ENCODE measurements around the gene DNAJB1. TPM values are rescaled to one million over a fixed set of nuclear protein-coding genes. Genes with fewer than 3 reads are reported as not detected.

DNAJB1 gene
- total RNA-seq, 1 experiment from 2014 or later: 122 TPM

DNA sequence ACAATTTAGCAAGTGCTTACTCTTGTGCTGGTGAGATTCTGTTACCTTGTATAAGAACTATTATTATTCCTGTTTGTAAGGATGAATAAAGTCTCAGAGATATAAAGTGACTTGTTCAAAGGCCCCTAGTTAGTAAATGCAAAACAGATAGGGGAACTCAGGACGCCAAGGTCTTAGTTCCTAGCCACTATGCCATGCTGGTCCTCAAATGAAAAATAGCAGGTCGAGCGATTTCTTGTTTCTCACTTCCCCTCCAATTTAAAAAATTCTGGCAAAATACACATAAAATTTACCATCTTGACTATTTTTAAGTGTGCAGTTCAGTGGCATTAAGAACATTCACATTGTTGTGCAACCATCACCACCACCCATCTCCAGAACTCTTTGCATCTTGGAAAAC lies 12.3 kb upstream of the DNAJB1 start:
- H3K9me3 ChIP-seq (ENCODE audit: low read depth, low read length, poor library complexity, severe bottlenecking): no peaks in the 10 kb centered on the region
- BruUV-seq (replicated peaks): no TSS peak
- no peak for DNase-seq (ENCODE audit: low spot score)
- CTCF ChIA-PET: no interaction called here
- no peaks in the 10 kb centered on the region for H3K36me3 ChIP-seq (ENCODE audit: insufficient read depth, low read length, poor library complexity, severe bottlenecking)
- H3K27ac ChIP-seq (ENCODE audit: low read depth, low read length, poor library complexity, severe bottlenecking): peak overlapping the region; percentile 81
- TF ChIP-seq, protein P1, sequence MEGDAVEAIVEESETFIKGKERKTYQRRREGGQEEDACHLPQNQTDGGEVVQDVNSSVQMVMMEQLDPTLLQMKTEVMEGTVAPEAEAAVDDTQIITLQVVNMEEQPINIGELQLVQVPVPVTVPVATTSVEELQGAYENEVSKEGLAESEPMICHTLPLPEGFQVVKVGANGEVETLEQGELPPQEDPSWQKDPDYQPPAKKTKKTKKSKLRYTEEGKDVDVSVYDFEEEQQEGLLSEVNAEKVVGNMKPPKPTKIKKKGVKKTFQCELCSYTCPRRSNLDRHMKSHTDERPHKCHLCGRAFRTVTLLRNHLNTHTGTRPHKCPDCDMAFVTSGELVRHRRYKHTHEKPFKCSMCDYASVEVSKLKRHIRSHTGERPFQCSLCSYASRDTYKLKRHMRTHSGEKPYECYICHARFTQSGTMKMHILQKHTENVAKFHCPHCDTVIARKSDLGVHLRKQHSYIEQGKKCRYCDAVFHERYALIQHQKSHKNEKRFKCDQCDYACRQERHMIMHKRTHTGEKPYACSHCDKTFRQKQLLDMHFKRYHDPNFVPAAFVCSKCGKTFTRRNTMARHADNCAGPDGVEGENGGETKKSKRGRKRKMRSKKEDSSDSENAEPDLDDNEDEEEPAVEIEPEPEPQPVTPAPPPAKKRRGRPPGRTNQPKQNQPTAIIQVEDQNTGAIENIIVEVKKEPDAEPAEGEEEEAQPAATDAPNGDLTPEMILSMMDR (conservative IDR thresholded peaks at IDR 0.05; ENCODE audit: low read depth, low read length): no peak
- no peak for TF ChIP-seq EZH2 (IDR thresholded peaks at IDR 0.05; ENCODE audit: borderline replicate concordance, low read depth, low read length, poor library complexity, severe bottlenecking)
- no peaks in the 10 kb centered on the region for H3K27me3 ChIP-seq (replicated peaks; ENCODE audit: insufficient read depth, low read depth, low read length, poor library complexity)
- intact Hi-C loops (cut with micrococcal nuclease; ENCODE audit: unreplicated experiment): no loop called here
- POLR2A ChIA-PET (ENCODE audit: low non-redundant PET): no interaction called here
- no peaks in the 10 kb centered on the region for H3K4me1 ChIP-seq (ENCODE audit: insufficient read depth, low read length, poor library complexity, severe bottlenecking)
- H3K4me3 ChIP-seq (ENCODE audit: low read depth, low read length, poor library complexity, severe bottlenecking): peak overlapping the region; percentile 83

DNA sequence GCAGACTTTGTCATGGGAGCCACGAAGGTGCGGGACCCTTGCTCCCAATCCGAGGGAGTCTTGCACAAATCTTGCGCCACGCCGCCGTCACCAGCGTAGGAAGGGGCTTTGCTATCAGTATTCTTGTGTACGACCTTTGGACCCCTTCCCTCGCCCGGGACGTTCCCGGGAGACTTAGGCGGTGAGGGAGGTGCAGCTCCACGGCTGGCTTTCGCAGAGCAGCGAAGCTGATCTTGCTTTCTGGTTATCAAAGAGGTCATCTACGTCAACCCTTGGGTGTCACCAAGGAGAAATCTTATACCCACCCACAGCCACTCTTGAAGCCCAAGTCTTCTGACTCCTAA lies 11.8 kb upstream of the DNAJB1 start:
- no peak for TF ChIP-seq EZH2 (IDR thresholded peaks at IDR 0.05; ENCODE audit: borderline replicate concordance, low read depth, low read length, poor library complexity, severe bottlenecking)
- TF ChIP-seq, protein P1 (conservative IDR thresholded peaks at IDR 0.05; ENCODE audit: low read depth, low read length): no peak
- BruUV-seq (replicated peaks): no TSS peak
- POLR2A ChIA-PET (ENCODE audit: low non-redundant PET): no interaction called here

DNA sequence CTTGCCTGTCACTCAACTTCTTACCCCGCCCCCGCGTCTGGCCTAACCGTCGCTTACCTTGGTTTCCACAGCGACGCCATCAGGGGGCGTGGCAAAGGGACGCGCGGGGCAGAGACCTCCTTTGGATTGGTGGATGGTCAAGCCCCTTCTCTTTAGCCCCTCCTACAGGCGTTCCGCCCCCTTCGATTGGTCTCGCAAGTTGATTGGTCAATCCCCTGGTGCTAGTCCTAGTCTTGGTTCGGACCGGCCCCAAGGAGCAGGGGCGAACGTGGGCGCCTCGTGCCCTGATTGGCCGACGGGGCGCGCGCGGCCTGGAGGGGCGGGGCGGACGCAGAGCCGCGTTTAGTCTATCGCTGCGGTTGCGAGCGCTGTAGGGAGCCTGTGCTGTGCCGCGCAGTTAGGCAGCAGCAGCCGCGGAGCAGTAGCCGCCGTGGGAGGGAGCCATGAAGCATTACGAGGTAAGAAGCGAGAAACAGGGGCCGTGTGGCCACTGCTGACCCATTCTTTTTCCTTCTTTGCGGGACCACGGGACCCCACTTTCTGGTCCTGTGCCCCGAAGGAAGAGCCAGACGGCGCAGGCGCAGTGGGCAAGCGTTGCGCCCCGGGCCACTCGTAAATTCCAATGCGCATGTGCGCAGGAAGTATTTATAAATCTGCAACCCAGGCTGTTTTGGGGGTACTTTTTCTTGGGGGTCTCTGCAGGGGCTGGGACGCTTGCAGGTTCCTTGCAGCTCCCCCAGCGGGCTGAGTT lies 11.2 kb upstream of the DNAJB1 start, which contains the start of gene TECR:
Gene TECR (plus strand): TSS at position 341 of the 751 bp plus-strand sequence. CDS start 103 bp downstream, at position 444.
- ChIA-PET CTCF (no interaction called here), POLR2A (ENCODE audit: low non-redundant PET) (interaction anchor here (0.5 kb wide), 1 partner anchor 26 kb away, joined by 3 read pairs; no protein-coding TSS in a partner anchor)
- Histone ChIP-seq H3K4me3 (ENCODE audit: low read depth, low read length, poor library complexity, severe bottlenecking) (peak within 1 kb of the TSS; percentile 83), H3K27ac (ENCODE audit: low read depth, low read length, poor library complexity, severe bottlenecking) (peak within 1 kb of the TSS; percentile 81), H3K36me3 (ENCODE audit: insufficient read depth, low read length, poor library complexity, severe bottlenecking) (no peaks in the 10 kb centered on the region), H3K9me3 (ENCODE audit: low read depth, low read length, poor library complexity, severe bottlenecking) (no peaks in the 10 kb centered on the region), H3K4me1 (ENCODE audit: insufficient read depth, low read length, poor library complexity, severe bottlenecking) (no peaks in the 10 kb centered on the region), H3K27me3 (replicated peaks; ENCODE audit: insufficient read depth, low read depth, low read length, poor library complexity) (no peaks in the 10 kb centered on the region)
- intact Hi-C loops (cut with micrococcal nuclease; ENCODE audit: unreplicated experiment): no loop called here
- peak; percentile 100 for DNase-seq (ENCODE audit: low spot score)
- TF ChIP-seq, protein P1 (conservative IDR thresholded peaks at IDR 0.05; ENCODE audit: low read depth, low read length): no peak
- no peak for TF ChIP-seq EZH2 (IDR thresholded peaks at IDR 0.05; ENCODE audit: borderline replicate concordance, low read depth, low read length, poor library complexity, severe bottlenecking)
- BruUV-seq (replicated peaks): TSS peak; percentile 68

More for the DNA sequence above, 11.8 kb upstream of the DNAJB1 start:
- intact Hi-C loops (cut with micrococcal nuclease; ENCODE audit: unreplicated experiment): no loop called here
- Histone ChIP-seq H3K27ac (ENCODE audit: low read depth, low read length, poor library complexity, severe bottlenecking) (peak overlapping the region; percentile 81), H3K4me1 (ENCODE audit: insufficient read depth, low read length, poor library complexity, severe bottlenecking) (no peaks in the 10 kb centered on the region), H3K27me3 (replicated peaks; ENCODE audit: insufficient read depth, low read depth, low read length, poor library complexity) (no peaks in the 10 kb centered on the region), H3K4me3 (ENCODE audit: low read depth, low read length, poor library complexity, severe bottlenecking) (peak overlapping the region; percentile 83), H3K36me3 (ENCODE audit: insufficient read depth, low read length, poor library complexity, severe bottlenecking) (no peaks in the 10 kb centered on the region), H3K9me3 (ENCODE audit: low read depth, low read length, poor library complexity, severe bottlenecking) (no peaks in the 10 kb centered on the region)
- CTCF ChIA-PET: no interaction called here
- DNase-seq (ENCODE audit: low spot score): no peak

All from A673 (cell line).